Measurements from ENCODE around the gene LYPD1. TPM values are rescaled to one million over a fixed set of nuclear protein-coding genes. Genes with fewer than 3 reads are reported as not detected.

The LYPD1 gene
- total RNA-seq, 1 experiment from 2014 or later: not detected

- CTCF ChIA-PET: no interaction called here
- RAD21 ChIA-PET (ENCODE audit: low non-redundant PET in 1 of 2, low total read pairs in 2 of 2, uncharacterized antibody in 2 of 2, unreplicated experiment in 2 of 2): no interaction called here
- H2AFZ ChIP-seq (ENCODE audit: low read depth, low read length, poor library complexity, severe bottlenecking): no peak overlapping the region
Measured at GRCh38 chr2:132671151-132671835, 1.3 kb upstream of the LYPD1 start.

GRCh38 chr2:132670496-132671150 is 618 bp upstream of the LYPD1 start:
- H3K27me3 ChIP-seq (ENCODE audit: insufficient read depth, low read length): peaks cover 72% of the 10 kb centered on the region
- no peaks in the 10 kb centered on the region for H3K9me3 ChIP-seq (ENCODE audit: control insufficient read depth in 1 of 2, insufficient read depth in 1 of 2, low read depth in 1 of 2, low read length in 2 of 2)
- H2AFZ ChIP-seq (ENCODE audit: low read depth, low read length, poor library complexity, severe bottlenecking): no peak overlapping the region
- no TSS peak for BruUV-seq (replicated peaks)
- H3K4me2 ChIP-seq (ENCODE audit: low read length): peak overlapping the region; percentile 47
- CTCF ChIA-PET: no interaction called here
- no peaks in the 10 kb centered on the region for H3K36me3 ChIP-seq (ENCODE audit: control insufficient read depth in 1 of 2, insufficient read depth in 2 of 2, low read length in 2 of 2)
- peak; percentile 76 for ATAC-seq
- intact Hi-C loops (cut with micrococcal nuclease): loop anchor here (10.0 kb wide), 2 partner anchors 504 to 1174 kb away; no protein-coding TSS in a partner anchor
- POLR2A ChIA-PET: no interaction called here
- H3K9me2 ChIP-seq (ENCODE audit: insufficient read depth): no peaks in the 10 kb centered on the region
- DNase-seq (ENCODE audit: low read depth, low spot score): no peak
- no peaks in the 10 kb centered on the region for H3K79me2 ChIP-seq (ENCODE audit: insufficient read depth, low read length)
- H3K27ac ChIP-seq (ENCODE audit: low read depth, low read length): no peak overlapping the region
- H3K9ac ChIP-seq (ENCODE audit: low read length): no peak overlapping the region
- RAD21 ChIA-PET (ENCODE audit: low non-redundant PET in 1 of 2, low total read pairs in 2 of 2, uncharacterized antibody in 2 of 2, unreplicated experiment in 2 of 2): no interaction called here
- H3K4me3 ChIP-seq (replicated peaks in 1 of 2; ENCODE audit: low read depth in 1 of 2, low read length in 2 of 2): peak overlapping the region; percentile 6 to 17; a peak in 2 of 4 replicates
- no peaks in the 10 kb centered on the region for H4K20me1 ChIP-seq (ENCODE audit: insufficient read depth)
- H3K4me1 ChIP-seq (ENCODE audit: control insufficient read depth in 1 of 2, insufficient read depth in 2 of 2, low read length in 2 of 2): peaks cover 10 to 18% of the 10 kb centered on the region in 2 experiments
- TF ChIP-seq ZFX (IDR thresholded peaks at IDR 0.05): no peak
- TF ChIP-seq SRF (IDR thresholded peaks at IDR 0.05; ENCODE audit: low read depth): no peak
- no peak for TF ChIP-seq JUND (IDR thresholded peaks at IDR 0.05)
- no peak for TF ChIP-seq EZH2 (IDR thresholded peaks at IDR 0.05)
- no peak for TF ChIP-seq YY1 (IDR thresholded peaks at IDR 0.05; ENCODE audit: extremely low read depth, insufficient replicate concordance, low read depth, low read length)
- TF ChIP-seq ELF1 (IDR thresholded peaks at IDR 0.05; ENCODE audit: borderline replicate concordance, low read depth): no peak
- no peak for TF ChIP-seq POLR2AphosphoS5 (IDR thresholded peaks at IDR 0.05; ENCODE audit: low read depth, low read length)
- no peak for TF ChIP-seq CEBPB (IDR thresholded peaks at IDR 0.05; ENCODE audit: low read depth)
- TF ChIP-seq SIN3A (IDR thresholded peaks at IDR 0.05; ENCODE audit: low read depth): no peak
- TF ChIP-seq SP1 (IDR thresholded peaks at IDR 0.05; ENCODE audit: low read depth): no peak
- TF ChIP-seq REST (IDR thresholded peaks at IDR 0.05; ENCODE audit: low read depth): no peak
- TF ChIP-seq MAX (IDR thresholded peaks at IDR 0.05): no peak
- TF ChIP-seq ATF3 (IDR thresholded peaks at IDR 0.05): no peak
- TF ChIP-seq POLR2A (IDR thresholded peaks at IDR 0.05; ENCODE audit: borderline replicate concordance, extremely low read depth, insufficient read depth, insufficient read length): no peak
- no peak for TF ChIP-seq EGR1 (IDR thresholded peaks at IDR 0.05; ENCODE audit: low read depth)
- no peak for TF ChIP-seq CBX3 (IDR thresholded peaks at IDR 0.05; ENCODE audit: low read depth)

More at GRCh38 chr2:132671151-132671835, 1.3 kb upstream of the LYPD1 start:
- H3K27ac ChIP-seq (ENCODE audit: low read depth, low read length): no peak overlapping the region
- H3K27me3 ChIP-seq (ENCODE audit: insufficient read depth, low read length): peaks cover 67% of the 10 kb centered on the region
- intact Hi-C loops (cut with micrococcal nuclease): loop anchor here (10.0 kb wide), 2 partner anchors 504 to 1174 kb away; no protein-coding TSS in a partner anchor
- no peaks in the 10 kb centered on the region for H3K9me3 ChIP-seq (ENCODE audit: control insufficient read depth in 1 of 2, insufficient read depth in 1 of 2, low read depth in 1 of 2, low read length in 2 of 2)
- H4K20me1 ChIP-seq (ENCODE audit: insufficient read depth): no peaks in the 10 kb centered on the region
- H3K79me2 ChIP-seq (ENCODE audit: insufficient read depth, low read length): no peaks in the 10 kb centered on the region
- BruUV-seq (replicated peaks): no TSS peak
- H3K4me3 ChIP-seq (replicated peaks in 1 of 2; ENCODE audit: low read depth in 1 of 2, low read length in 2 of 2): no peak overlapping the region
- POLR2A ChIA-PET: no interaction called here
- peak; percentile 69 for ATAC-seq
- TF ChIP-seq ELF1 (IDR thresholded peaks at IDR 0.05; ENCODE audit: borderline replicate concordance, low read depth): no peak
- no peak; the same call in 1 of the 2 replicates for TF ChIP-seq JUND (IDR thresholded peaks at IDR 0.05)
- no peak for TF ChIP-seq CBX3 (IDR thresholded peaks at IDR 0.05; ENCODE audit: low read depth)
- TF ChIP-seq RAD21 (IDR thresholded peaks at IDR 0.05; ENCODE audit: low read depth): no peak
- TF ChIP-seq POLR2A (IDR thresholded peaks at IDR 0.05; ENCODE audit: borderline replicate concordance, extremely low read depth, insufficient read depth, insufficient read length): no peak
- peak; percentile 27 for DNase-seq (ENCODE audit: low read depth, low spot score)
- H3K36me3 ChIP-seq (ENCODE audit: control insufficient read depth in 1 of 2, insufficient read depth in 2 of 2, low read length in 2 of 2): no peaks in the 10 kb centered on the region
- peaks cover 10 to 18% of the 10 kb centered on the region in 2 experiments for H3K4me1 ChIP-seq (ENCODE audit: control insufficient read depth in 1 of 2, insufficient read depth in 2 of 2, low read length in 2 of 2)
- no peak overlapping the region for H3K9ac ChIP-seq (ENCODE audit: low read length)
- peak overlapping the region; percentile 47 for H3K4me2 ChIP-seq (ENCODE audit: low read length)
- H3K9me2 ChIP-seq (ENCODE audit: insufficient read depth): no peaks in the 10 kb centered on the region
